IPS-NIHi11 (cell line): Measurements from ENCODE around the gene CCDC146.
A peak's percentile ranks its signal among the peaks of the same experiment; 100 is the strongest.
"Not testable (repeated sequence)": the region's sequence is repeated elsewhere in the genome, so short reads cannot be mapped to it uniquely, and the experiment has no call there.

Source experiments
- DNase-seq: peaks from one replicate; pipeline ENCODE4 v3.0.0; 2012; ENCODE audit warnings: mixed read lengths, low spot score

The CCDC146 gene

DNA sequence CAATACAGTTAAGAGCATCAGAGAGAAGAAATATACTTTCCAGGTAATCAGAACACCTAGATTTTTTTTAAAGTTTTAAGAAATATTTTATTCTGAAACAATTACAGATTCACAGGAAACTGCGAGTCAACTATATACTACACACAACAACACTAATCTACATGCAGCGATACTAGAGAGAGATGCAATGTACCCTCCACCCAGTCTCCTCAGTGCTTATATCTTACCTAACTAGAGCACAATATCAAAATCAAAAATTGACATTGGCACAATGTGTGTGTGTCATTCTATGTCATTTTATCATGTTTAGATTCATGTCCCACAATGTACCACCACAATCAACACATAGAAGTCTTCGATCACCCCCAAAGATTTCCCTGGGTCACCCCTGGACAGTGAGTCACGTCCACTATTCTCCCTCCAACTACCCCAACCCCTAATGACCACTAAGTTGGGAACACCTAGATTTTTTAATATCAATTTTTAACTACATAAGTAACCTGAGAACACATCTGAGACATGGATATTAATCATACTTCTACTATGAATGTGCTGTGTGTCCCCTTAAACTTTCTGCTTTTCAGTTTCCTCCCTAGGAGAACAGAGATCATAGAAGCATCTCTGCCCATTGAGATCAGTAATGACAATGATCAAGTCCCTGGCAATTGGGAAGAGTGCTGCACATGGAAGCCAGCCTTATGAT is 207.2 kb downstream of the CCDC146 start:
- DNase-seq, result no peak

DNA sequence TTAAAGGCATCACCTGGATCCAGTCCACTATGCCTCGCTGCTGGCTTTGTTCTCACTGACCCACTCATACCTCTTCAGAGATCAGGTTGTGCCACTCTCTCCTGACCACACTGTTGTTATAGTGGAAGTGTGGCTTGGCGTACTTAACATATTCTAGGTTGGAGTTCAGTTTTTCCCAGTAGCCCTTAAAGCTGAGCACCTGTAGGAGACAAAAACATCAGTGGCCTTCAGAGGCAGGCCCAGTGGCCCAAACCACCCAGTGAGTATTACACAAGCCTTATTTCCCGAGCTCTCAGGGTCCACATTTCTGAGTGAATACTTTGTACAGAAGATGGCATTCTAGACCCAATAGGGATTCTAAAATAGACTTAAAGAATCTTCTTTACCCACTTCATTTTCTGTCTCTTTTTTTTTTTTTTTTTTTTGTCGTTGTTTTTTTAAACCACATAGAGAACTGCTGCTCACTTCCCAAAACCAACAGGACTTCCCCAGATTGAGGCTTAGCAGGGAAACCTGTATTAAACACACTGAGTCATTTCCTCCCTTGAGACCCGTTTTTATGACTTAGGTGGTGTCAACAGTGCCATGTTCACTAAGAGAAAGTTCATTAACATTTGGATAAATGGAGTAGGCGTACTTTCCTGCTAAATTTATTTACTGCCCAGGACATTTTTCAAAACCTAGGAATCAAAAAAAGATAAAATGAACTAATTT is 207.9 kb downstream of the CCDC146 start:
- DNase-seq, result no peak

DNA sequence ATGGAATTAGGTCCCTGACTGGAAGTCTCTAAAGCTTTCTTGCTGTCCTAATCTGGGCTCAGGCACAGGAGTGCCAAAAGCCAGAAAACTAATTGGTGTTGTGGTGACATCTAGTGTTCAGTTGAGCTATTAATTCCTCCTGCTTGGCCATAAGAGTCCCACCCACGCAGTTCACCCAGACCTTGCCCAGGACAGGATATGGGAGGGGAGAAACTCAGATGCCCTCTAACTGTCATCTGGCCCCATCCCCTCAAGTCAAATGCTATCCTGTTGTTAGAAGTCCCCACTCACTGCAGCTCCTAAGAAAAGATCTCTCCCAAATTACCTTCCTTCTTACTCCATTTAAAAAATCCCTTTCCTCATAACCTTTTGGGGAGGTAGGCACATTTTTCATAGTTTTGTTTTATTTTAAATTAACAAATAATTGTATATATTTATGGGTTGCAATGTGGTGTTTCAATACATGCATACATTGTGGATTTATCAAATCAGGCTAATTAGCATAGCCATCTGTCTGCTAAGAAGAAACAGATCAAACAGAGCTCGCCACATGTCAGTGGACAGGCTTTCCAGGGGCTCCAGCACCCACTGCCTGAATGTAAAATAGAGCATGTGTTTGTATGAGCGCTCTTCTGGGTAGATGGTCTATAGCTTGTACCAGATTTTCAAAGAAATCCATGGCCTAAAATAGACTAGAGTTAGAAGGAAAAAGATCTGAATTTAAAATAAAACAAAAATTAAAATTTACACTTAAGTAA is 209.7 kb downstream of the CCDC146 start:
- DNase-seq, result peak; percentile 83

GRCh38 chr7:77334039-77334438 is 211.6 kb downstream of the CCDC146 start:
- DNase-seq, result not testable (repeated sequence)

GRCh38 chr7:77335581-77335980 is 213.2 kb downstream of the CCDC146 start:
- DNase-seq, result no peak

- no peak for DNase-seq
These were observed 215.1 kb downstream of the CCDC146 start for GRCh38 chr7:77337456-77337990.

DNA sequence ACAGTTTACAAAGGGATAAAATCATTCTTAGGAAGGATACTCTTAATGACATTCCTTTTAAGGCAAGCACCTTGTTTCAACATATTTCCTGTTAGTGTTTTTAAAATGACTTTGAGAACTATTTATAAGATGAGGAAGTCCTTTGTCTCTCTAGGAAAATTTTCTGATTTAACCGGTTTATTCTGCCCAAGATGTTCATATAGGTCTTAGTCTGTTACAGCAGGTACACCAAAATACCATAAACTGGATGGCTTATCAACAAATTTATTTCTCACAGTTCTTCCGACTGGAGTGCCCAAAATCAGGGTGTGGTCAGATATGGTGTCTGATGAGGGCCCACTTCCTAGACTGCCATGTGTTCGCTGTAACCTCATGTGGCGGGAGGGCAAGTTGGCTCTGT is 215.8 kb downstream of the CCDC146 start:
- DNase-seq, result no peak

DNA sequence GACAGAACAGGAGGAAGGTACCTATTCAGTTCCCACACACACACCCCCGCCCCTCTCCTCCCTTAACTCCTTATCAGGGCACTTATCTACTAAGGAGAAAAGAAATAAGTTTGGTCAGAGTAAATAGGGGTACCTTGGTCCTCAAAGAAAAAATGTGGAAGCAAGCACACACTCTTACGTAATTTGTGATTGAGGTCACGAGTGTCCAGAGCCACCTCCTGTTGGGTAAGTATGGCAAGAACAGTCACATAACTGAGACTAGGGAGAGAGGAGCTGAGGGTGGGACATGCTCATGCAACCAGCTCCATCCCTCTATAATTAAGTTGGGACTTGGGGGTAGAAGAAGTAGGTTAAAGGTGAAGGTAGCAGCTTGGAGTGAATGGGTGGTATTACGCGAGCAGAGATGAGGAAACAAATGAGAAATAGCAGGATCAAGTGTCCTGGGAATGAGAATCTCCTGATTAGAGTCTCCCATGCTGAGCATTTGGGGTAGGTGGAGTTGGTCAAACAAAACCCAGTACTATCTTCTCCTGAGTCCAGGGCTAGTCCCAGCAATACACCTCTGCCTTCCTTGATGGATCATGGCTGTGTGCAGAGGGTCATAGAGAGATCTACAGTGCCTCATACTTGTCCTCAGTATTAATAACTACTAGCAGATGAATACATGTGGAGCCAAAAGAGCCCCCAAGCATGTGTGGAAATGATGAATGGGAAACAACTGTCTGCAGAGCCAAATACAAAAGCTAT is 216.6 kb downstream of the CCDC146 start:
- DNase-seq, result no peak

- no peak for DNase-seq
These were observed 217.3 kb downstream of the CCDC146 start for GRCh38 chr7:77339726-77340125.
